GM12892 (cell line): ENCODE data around the gene EPS8.

Source experiments
- POLR2A ChIP-seq: IDR thresholded peaks from 2 replicates; pipeline ENCODE4 v1.6.1; 2011; ENCODE audit warnings: low read depth, low read length, control low read depth
- POLR2AphosphoS5 ChIP-seq: IDR thresholded peaks from 2 replicates; pipeline ENCODE4 v1.6.1; 2011; ENCODE audit warnings: low read depth, low read length, control low read depth
- TAF1 ChIP-seq: IDR thresholded peaks from 2 replicates; pipeline ENCODE4 v1.6.1; 2011; ENCODE audit warnings: low read depth, mild to moderate bottlenecking, control low read depth, low read length, borderline replicate concordance

- TF ChIP-seq POLR2AphosphoS5 = no peak
- no peak for TF ChIP-seq POLR2A
- no peak for TF ChIP-seq TAF1
These were observed 83.6 kb downstream of the EPS8 start for GRCh38 chr12:15705606-15706005.
